SU-DHL-6 (cell line): ENCODE data around the gene C10orf62.

Experiments
- H2AFZ ChIP-seq: fragments of 200-600 bp; sonication (generic); 2 replicates; pipeline ENCODE4 v1.6.1; 2014; ENCODE audit warnings: low read depth, mild to moderate bottlenecking, moderate library complexity, mixed read lengths, antibody characterized with exemption, low read length; ENCODE audit not compliant: severe bottlenecking
- H3F3A ChIP-seq: fragments of 200-600 bp; shearing (Covaris generic); 2 replicates; pipeline ENCODE4 v1.6.0; 2016; ENCODE audit warnings: antibody characterized with exemption, mild to moderate bottlenecking; ENCODE audit not compliant: insufficient read depth
- H3K27ac ChIP-seq: fragments of 200-600 bp; sonication (generic); 2 replicates; pipeline ENCODE4 v1.5.1; 2016; ENCODE audit warnings: low read depth, mild to moderate bottlenecking, low read length, moderate library complexity, mixed read lengths
- H3K27me3 ChIP-seq: fragments of 200-600 bp; sonication (generic), shearing (Covaris generic); 2 replicates; pipeline ENCODE4 v1.6.0; 2014; ENCODE audit warnings: mild to moderate bottlenecking, low read length
- H3K36me3 ChIP-seq: fragments of 200-600 bp; sonication (generic); 2 replicates; pipeline ENCODE4 v1.6.1; 2014; ENCODE audit warnings: mild to moderate bottlenecking, low read length, mixed read lengths
- H3K4me2 ChIP-seq: fragments of 300-600, 200-600 bp; shearing (Covaris generic), sonication (generic); 2 replicates; pipeline ENCODE4 v1.6.0; 2014; ENCODE audit warnings: low read length, low read depth, mild to moderate bottlenecking; ENCODE audit not compliant: poor library complexity, severe bottlenecking
- H3K4me3 ChIP-seq: fragments of 200-600 bp; sonication (generic); 2 replicates; pipeline ENCODE4 v1.5.1; 2014; ENCODE audit warnings: antibody characterized with exemption, low read length, mild to moderate bottlenecking, mixed read lengths; ENCODE audit not compliant: insufficient read depth, poor library complexity, severe bottlenecking
- H3K79me2 ChIP-seq: fragments of 200-600 bp; sonication (generic); 2 replicates; pipeline ENCODE4 v1.6.1; 2014; ENCODE audit warnings: mild to moderate bottlenecking, low read length, moderate library complexity; ENCODE audit not compliant: insufficient read depth
- H3K9ac ChIP-seq: fragments of 200-600 bp; sonication (generic); 2 replicates; pipeline ENCODE4 v1.7.0; 2014; ENCODE audit warnings: mild to moderate bottlenecking, low read length
- H3K9me2 ChIP-seq: fragments of 200-600 bp; sonication (generic); replicated peaks from 2 replicates; pipeline ENCODE4 v1.6.1; 2014; ENCODE audit warnings: low read length; ENCODE audit not compliant: insufficient read depth
- H3K9me3 ChIP-seq: fragments of 200-600 bp; sonication (generic); 2 replicates; pipeline ENCODE4 v1.6.1; 2014; ENCODE audit warnings: low read length, mixed read lengths; ENCODE audit not compliant: insufficient read depth
- H4K20me1 ChIP-seq: fragments of 200-600 bp; sonication (generic); 2 replicates; pipeline ENCODE4 v1.6.1; 2014; ENCODE audit warnings: low read depth, mild to moderate bottlenecking, antibody characterized with exemption, low read length, moderate library complexity, mixed read lengths
- CTCF ChIP-seq: fragments of 200-600 bp; sonication (generic); IDR thresholded peaks from one replicate; pipeline ENCODE4 v1.5.1; 2017; ENCODE audit warnings: antibody characterized with exemption, mild to moderate bottlenecking, low read length, moderate library complexity; ENCODE audit not compliant: insufficient read depth, poor library complexity, severe bottlenecking
- EZH2phosphoT487 ChIP-seq: fragments of 200-600 bp; sonication (generic), shearing (Covaris generic); conservative IDR thresholded peaks from 2 replicates; pipeline ENCODE4 v1.6.1; 2018; ENCODE audit warnings: mild to moderate bottlenecking, antibody characterized with exemption, low read length, moderate library complexity, mixed read lengths

C10orf62 gene

GRCh38 chr10:97547962-97548361, 41.6 kb upstream of the C10orf62 start:
- H2AFZ ChIP-seq = no peak overlapping the region
- H3K27me3 ChIP-seq = no peaks in the 10 kb centered on the region
- H3K4me2 ChIP-seq = no peak overlapping the region
- H3K4me3 ChIP-seq = no peak overlapping the region
- no peaks in the 10 kb centered on the region for H4K20me1 ChIP-seq
- TF ChIP-seq CTCF (no peak), EZH2phosphoT487 (no peak)
- H3K79me2 ChIP-seq = no peaks in the 10 kb centered on the region
- H3K36me3 ChIP-seq = no peaks in the 10 kb centered on the region
- H3K27ac ChIP-seq = no peak overlapping the region
- no peaks in the 10 kb centered on the region for H3F3A ChIP-seq
- H3K9ac ChIP-seq = no peak overlapping the region
- H3K9me3 ChIP-seq = no peaks in the 10 kb centered on the region
- no peaks in the 10 kb centered on the region for H3K9me2 ChIP-seq

- no peak overlapping the region for H3K27ac ChIP-seq
- no peaks in the 10 kb centered on the region for H3K9me3 ChIP-seq
- no peak overlapping the region for H3K9ac ChIP-seq
- H3K9me2 ChIP-seq = no peaks in the 10 kb centered on the region
- TF ChIP-seq EZH2phosphoT487 = no peak
- TF ChIP-seq CTCF = no peak
- no peaks in the 10 kb centered on the region for H3F3A ChIP-seq
- H2AFZ ChIP-seq = no peak overlapping the region
- H3K4me3 ChIP-seq = no peak overlapping the region
- H3K4me2 ChIP-seq = no peak overlapping the region
- H4K20me1 ChIP-seq = no peaks in the 10 kb centered on the region
- H3K36me3 ChIP-seq = no peaks in the 10 kb centered on the region
- no peaks in the 10 kb centered on the region for H3K79me2 ChIP-seq
- H3K27me3 ChIP-seq = no peaks in the 10 kb centered on the region
Observed at GRCh38 chr10:97548828-97549455, 40.6 kb upstream of the C10orf62 start.

GRCh38 chr10:97549587-97550322, 39.8 kb upstream of the C10orf62 start:
- Histone ChIP-seq H3K79me2 (no peaks in the 10 kb centered on the region), H3K4me2 (no peak overlapping the region), H2AFZ (no peak overlapping the region), H3K36me3 (no peaks in the 10 kb centered on the region), H4K20me1 (no peaks in the 10 kb centered on the region), H3K9ac (no peak overlapping the region), H3F3A (no peaks in the 10 kb centered on the region), H3K9me2 (no peaks in the 10 kb centered on the region), H3K9me3 (no peaks in the 10 kb centered on the region), H3K27ac (no peak overlapping the region), H3K4me3 (no peak overlapping the region), H3K27me3 (no peaks in the 10 kb centered on the region)
- TF ChIP-seq CTCF (no peak), EZH2phosphoT487 (no peak)
